ENCODE results near the gene NRP1.

NRP1 gene

GRCh38 chr10:33311640-33312039 lies 22.8 kb downstream of the NRP1 start (continued):
- TF ChIP-seq ZNF8 (CRISPR knock-in tag; IDR thresholded peaks at IDR 0.05) (no peak), TOX (CRISPR knock-in tag; IDR thresholded peaks at IDR 0.05; ENCODE audit: borderline replicate concordance) (no peak), ARNTL (CRISPR knock-in tag; IDR thresholded peaks at IDR 0.05; ENCODE audit: borderline replicate concordance, low read depth) (no peak), ISL1 (CRISPR knock-in tag; IDR thresholded peaks at IDR 0.05) (no peak), ZFP30 (CRISPR knock-in tag; IDR thresholded peaks at IDR 0.05) (no peak), ZNF565 (CRISPR knock-in tag; conservative IDR thresholded peaks at IDR 0.05; ENCODE audit: low read depth) (no peak), TCF4 (CRISPR knock-in tag; IDR thresholded peaks at IDR 0.05; ENCODE audit: borderline replicate concordance) (no peak), CSDC2 (CRISPR knock-in tag; IDR thresholded peaks at IDR 0.05) (no peak), ZFP3 (CRISPR knock-in tag; IDR thresholded peaks at IDR 0.05) (no peak), PPARA (CRISPR knock-in tag; IDR thresholded peaks at IDR 0.05; ENCODE audit: borderline replicate concordance) (no peak), OSR1 (CRISPR knock-in tag; IDR thresholded peaks at IDR 0.05) (no peak)

- ATAC-seq = no peak
- no peak for TF ChIP-seq BACH2 (CRISPR knock-in tag; IDR thresholded peaks at IDR 0.05; ENCODE audit: borderline replicate concordance)
- TF ChIP-seq ISL1 (CRISPR knock-in tag; IDR thresholded peaks at IDR 0.05) = no peak
- no peak for TF ChIP-seq SNAI2 (CRISPR knock-in tag; IDR thresholded peaks at IDR 0.05)
- TF ChIP-seq ARNTL (CRISPR knock-in tag; IDR thresholded peaks at IDR 0.05; ENCODE audit: borderline replicate concordance, low read depth) = no peak
- TF ChIP-seq ZFP3 (CRISPR knock-in tag; IDR thresholded peaks at IDR 0.05) = no peak
- TF ChIP-seq ZNF70 (CRISPR knock-in tag; IDR thresholded peaks at IDR 0.05) = no peak
- TF ChIP-seq ZC3H10 (CRISPR knock-in tag; IDR thresholded peaks at IDR 0.05) = no peak
- TF ChIP-seq ZNF8 (CRISPR knock-in tag; IDR thresholded peaks at IDR 0.05) = no peak
- no peak for TF ChIP-seq OSR1 (CRISPR knock-in tag; IDR thresholded peaks at IDR 0.05)
Measured at GRCh38 chr10:33310853-33311252, 23.6 kb downstream of the NRP1 start.

- TF ChIP-seq SNAI2 (CRISPR knock-in tag; IDR thresholded peaks at IDR 0.05) = no peak
- TF ChIP-seq TOX (CRISPR knock-in tag; IDR thresholded peaks at IDR 0.05; ENCODE audit: borderline replicate concordance) = no peak
- no peak for TF ChIP-seq ZNF565 (CRISPR knock-in tag; conservative IDR thresholded peaks at IDR 0.05; ENCODE audit: low read depth)
- TF ChIP-seq ZNF70 (CRISPR knock-in tag; IDR thresholded peaks at IDR 0.05) = no peak
- no peak for ATAC-seq
Measured at GRCh38 chr10:33309406-33309805, 25.1 kb downstream of the NRP1 start.

- no peak for TF ChIP-seq PPARA (CRISPR knock-in tag; IDR thresholded peaks at IDR 0.05; ENCODE audit: borderline replicate concordance)
- TF ChIP-seq ARNTL (CRISPR knock-in tag; IDR thresholded peaks at IDR 0.05; ENCODE audit: borderline replicate concordance, low read depth) = no peak
- no peak for TF ChIP-seq ZNF565 (CRISPR knock-in tag; conservative IDR thresholded peaks at IDR 0.05; ENCODE audit: low read depth)
- no peak for TF ChIP-seq TSHZ2 (CRISPR knock-in tag; IDR thresholded peaks at IDR 0.05)
- no peak for TF ChIP-seq ISL1 (CRISPR knock-in tag; IDR thresholded peaks at IDR 0.05)
- no peak for TF ChIP-seq GLIS3 (CRISPR knock-in tag; IDR thresholded peaks at IDR 0.05)
- TF ChIP-seq SNAI2 (CRISPR knock-in tag; IDR thresholded peaks at IDR 0.05) = no peak
- no peak for TF ChIP-seq RARB (CRISPR knock-in tag; IDR thresholded peaks at IDR 0.05)
- no peak for TF ChIP-seq CSDC2 (CRISPR knock-in tag; IDR thresholded peaks at IDR 0.05)
- no peak for TF ChIP-seq ZFP30 (CRISPR knock-in tag; IDR thresholded peaks at IDR 0.05)
- TF ChIP-seq BACH2 (CRISPR knock-in tag; IDR thresholded peaks at IDR 0.05; ENCODE audit: borderline replicate concordance) = no peak
- no peak for TF ChIP-seq POU6F1 (CRISPR knock-in tag; IDR thresholded peaks at IDR 0.05; ENCODE audit: borderline replicate concordance, low read depth)
- no peak for TF ChIP-seq ZC3H10 (CRISPR knock-in tag; IDR thresholded peaks at IDR 0.05)
- TF ChIP-seq ZNF70 (CRISPR knock-in tag; IDR thresholded peaks at IDR 0.05) = no peak
- TF ChIP-seq TCF4 (CRISPR knock-in tag; IDR thresholded peaks at IDR 0.05; ENCODE audit: borderline replicate concordance) = no peak
- no peak for TF ChIP-seq OSR1 (CRISPR knock-in tag; IDR thresholded peaks at IDR 0.05)
- no peak for TF ChIP-seq TOX (CRISPR knock-in tag; IDR thresholded peaks at IDR 0.05; ENCODE audit: borderline replicate concordance)
- no peak for TF ChIP-seq ZNF8 (CRISPR knock-in tag; IDR thresholded peaks at IDR 0.05)
- no peak for TF ChIP-seq CSRNP3 (CRISPR knock-in tag; IDR thresholded peaks at IDR 0.05)
- TF ChIP-seq PATZ1 (CRISPR knock-in tag; IDR thresholded peaks at IDR 0.05; ENCODE audit: borderline replicate concordance) = no peak
- no peak for ATAC-seq
Measured at GRCh38 chr10:33307835-33308234, 26.6 kb downstream of the NRP1 start.
